ENCODE results near the gene SLC29A1. TPM values are rescaled to one million over a fixed set of nuclear protein-coding genes. Genes with fewer than 3 reads are reported as not detected.

SLC29A1 gene
- total and polyA plus RNA-seq, 9 of the 15 experiments (the other 6 are each of a cell fraction or from before 2014, with no cell fraction given), result 18.9 to 170 (median 57.7) TPM

GRCh38 chr6:44247338-44248302, 24.2 kb downstream of the SLC29A1 start (continued):
- no peak for TF ChIP-seq CHD7 (IDR thresholded peaks at IDR 0.05; ENCODE audit: low read depth, low read length)
- TF ChIP-seq GABPB1 (CRISPR knock-in tag; IDR thresholded peaks at IDR 0.05), result peak; percentile 92
- TF ChIP-seq MCM2 (IDR thresholded peaks at IDR 0.05; ENCODE audit: low read depth), result no peak
- no peak for TF ChIP-seq NCOA6 (IDR thresholded peaks at IDR 0.05)
- no peak for TF ChIP-seq NUFIP1 (IDR thresholded peaks at IDR 0.05; ENCODE audit: partially characterized antibody)
- TF ChIP-seq GABPA (tag; conservative IDR thresholded peaks at IDR 0.05; ENCODE audit: low read depth), result peak; percentile 93
- no peak for TF ChIP-seq CBX2 (IDR thresholded peaks at IDR 0.05; ENCODE audit: insufficient read depth, low read length, poor library complexity, severe bottlenecking)
- TF ChIP-seq NELFE (IDR thresholded peaks at IDR 0.05; ENCODE audit: insufficient read depth, insufficient read length), result no peak
- TF ChIP-seq DPF2 (IDR thresholded peaks at IDR 0.05), result peak; percentile 84
- no peak for TF ChIP-seq ASH1L (IDR thresholded peaks at IDR 0.05; ENCODE audit: borderline replicate concordance, low read depth, partially characterized antibody)
